Posterior vena cava (tissue), 2 donors: ENCODE data around the gene MAST2. TPM values are rescaled to one million over a fixed set of nuclear protein-coding genes. Genes with fewer than 3 reads are reported as not detected.

Experiments used
- DNase-seq: peaks from one replicate; pipeline ENCODE4 v3.0.0-alpha.2; 2020; ENCODE audit warnings: low spot score
- intact Hi-C, 2 donors: fragments of 100-400 bp; cut with DNase I; formaldehyde crosslinking; loops; one replicate each; pipeline versions ENCODE4 v1.14.1 to v1.14.2; 2022 to 2023
- total RNA-seq, 2 donors: library from RNA; stranded (reverse); fragmentation: NEBNext Ultra II Directional; extraction: Animal tissue kit (Norgen Biotek cat#: 25700); gene quantifications; one replicate each; pipeline ENCODE4 v1.2.1, GENCODE V29; 2021
- donor health status: DM: yes; HTN: yes; CAD: no.
- donor health status: DM: yes; HTN: yes; CAD: no.

Gene MAST2
- total RNA-seq, 2 donors from 2014 or later, result 35.4 to 44.9 TPM

DNA sequence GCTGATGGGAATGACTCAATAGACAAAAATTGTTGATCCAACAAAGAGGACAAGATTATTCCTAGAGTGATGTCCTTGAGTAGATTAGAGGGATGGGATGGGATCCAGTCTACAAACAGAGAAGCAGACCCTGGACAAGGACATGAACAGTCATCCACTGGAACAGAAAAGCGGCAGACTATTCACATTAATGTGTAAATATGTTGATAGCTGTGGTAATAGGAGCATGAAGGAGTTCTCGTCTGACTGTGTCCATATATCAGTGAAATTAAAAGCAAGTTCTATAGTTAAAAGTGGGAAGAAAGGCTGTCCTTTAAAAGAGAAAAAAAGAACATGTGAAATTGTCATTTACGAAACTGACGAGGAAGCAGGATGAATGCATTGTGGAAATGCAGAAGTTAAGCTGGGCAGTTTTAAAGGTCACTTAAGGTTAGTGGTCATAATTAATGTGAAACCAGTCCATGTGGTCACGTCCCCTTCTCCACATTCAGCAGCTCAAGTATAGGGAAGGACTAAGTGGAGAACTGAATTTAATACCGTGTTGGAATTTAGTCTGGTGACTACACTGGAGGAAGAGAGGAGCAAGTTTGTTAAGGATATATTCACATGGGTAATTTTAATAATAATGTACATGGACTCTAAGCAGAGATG, 266.9 kb downstream of the MAST2 start:
- intact Hi-C loops, result no loop called here

DNA sequence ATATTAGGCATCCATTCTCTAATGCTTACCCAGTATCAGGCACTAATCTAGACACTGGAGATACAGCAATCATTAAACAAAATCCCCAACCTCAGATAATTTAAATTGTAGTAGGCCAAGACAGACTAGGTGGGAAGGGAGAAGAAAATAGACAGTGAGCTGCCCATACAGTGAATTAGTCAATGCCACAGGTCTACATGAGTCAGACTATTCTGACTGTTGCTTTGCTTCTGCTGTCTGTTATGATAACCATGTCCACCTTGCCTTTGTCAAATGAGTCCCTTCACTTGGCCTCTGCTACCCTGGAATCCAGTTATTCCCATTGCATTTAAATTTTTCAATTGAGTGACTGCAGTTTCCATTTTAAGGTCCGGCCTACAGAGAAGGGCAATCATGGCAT, 269.6 kb downstream of the MAST2 start:
- intact Hi-C loops, result no loop called here
- no peak for DNase-seq

More for the DNA sequence above, 266.9 kb downstream of the MAST2 start:
- no peak for DNase-seq

DNA sequence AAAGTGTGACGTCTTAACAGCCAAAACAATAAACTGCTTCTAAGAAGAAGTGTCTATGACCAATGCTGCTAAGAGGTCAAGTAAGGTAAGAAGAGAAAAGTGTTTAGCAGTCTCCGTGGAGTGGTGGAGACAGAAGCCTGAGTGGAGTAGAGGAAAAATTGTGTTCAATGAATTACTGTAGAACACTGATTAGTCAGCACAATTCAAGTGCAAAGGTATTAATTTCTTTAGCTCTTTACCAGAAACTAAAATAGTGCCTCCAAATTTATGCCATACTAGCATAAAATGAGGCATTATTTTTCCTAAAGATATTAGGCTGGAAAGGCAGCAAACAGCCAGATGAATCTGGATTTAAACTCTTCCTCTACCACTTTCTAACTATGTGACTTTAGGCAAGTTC, 272.9 kb downstream of the MAST2 start:
- DNase-seq, result no peak
- intact Hi-C loops, result no loop called here

DNA sequence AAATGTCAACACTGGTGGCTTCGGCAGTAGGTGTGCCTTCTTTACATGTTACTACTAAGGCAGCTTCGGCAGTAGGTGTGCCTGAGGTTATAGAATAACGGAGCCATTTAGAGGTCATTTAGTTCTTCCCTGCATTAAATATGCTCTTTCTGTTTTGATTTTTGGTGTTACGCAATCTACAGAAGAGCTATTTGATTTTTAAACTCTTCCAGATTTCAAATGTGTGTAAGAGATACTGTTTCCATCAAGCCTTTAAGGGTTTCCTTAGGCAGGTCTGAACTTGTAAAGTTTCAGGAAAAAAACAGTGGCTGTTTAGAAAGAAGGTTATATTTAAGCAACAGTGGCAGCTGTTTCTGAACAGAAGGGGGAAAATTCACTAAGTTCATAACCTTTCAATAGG, 274.2 kb downstream of the MAST2 start:
- intact Hi-C loops, result no loop called here
- DNase-seq, result no peak

DNA sequence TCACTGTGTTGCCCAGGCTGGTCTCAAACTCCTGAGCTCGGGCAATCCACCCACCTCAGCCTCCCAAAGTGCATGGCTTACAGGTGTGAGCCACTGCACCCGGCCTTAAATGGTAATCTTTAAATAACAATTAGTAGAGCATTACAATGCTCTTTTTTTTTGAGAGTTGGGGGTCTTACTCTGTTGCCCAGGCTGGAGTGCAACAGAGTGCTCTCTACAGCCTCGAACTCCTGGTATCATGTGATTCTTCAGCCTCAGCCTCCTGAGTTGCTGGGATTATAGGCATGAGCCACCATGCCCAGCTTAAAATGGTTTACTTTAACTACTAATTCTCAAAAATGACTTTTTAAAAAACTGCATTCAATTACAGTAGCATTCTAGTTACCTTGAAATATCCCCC, 276.8 kb downstream of the MAST2 start:
- DNase-seq, result no peak
- intact Hi-C loops, result no loop called here

DNA sequence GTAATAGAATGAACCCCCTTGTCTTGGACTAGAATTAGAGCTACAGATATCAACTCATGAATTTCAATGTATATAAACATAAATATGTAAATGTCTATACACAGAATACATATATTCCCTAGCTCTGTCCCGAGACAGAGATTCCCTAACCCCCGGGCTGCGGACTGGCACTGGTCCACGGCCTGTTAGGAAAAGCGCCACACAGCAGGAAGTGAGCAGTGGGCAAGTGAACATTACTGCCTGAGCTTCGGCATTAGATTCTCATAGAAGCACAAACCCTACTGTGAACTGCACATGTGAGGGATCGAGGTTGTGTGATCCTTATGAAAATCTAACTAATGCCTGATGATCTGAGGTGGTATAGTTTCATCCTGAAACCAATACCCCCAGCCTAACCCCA, 277.8 kb downstream of the MAST2 start:
- intact Hi-C loops, result no loop called here

DNA sequence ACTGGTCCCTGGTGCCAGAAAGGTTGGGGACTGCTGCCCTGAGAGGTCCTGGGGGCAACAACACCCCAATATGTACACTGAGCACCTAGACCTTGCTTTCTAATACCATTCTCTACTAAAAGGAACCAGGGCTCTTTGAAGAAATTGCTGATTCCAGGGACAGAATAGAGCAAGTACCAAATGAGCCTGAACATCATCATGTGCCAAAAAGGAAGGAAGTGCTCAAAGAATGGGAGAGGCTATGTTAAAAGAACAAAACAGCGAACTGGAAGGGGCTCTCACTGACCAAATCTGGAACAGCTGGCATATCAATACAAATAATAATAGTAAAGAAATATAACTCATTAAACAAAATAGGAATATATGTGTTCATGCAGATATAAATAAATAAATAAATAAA, 278.2 kb downstream of the MAST2 start:
- intact Hi-C loops, result no loop called here
- DNase-seq, result no peak

More for the DNA sequence above, 277.8 kb downstream of the MAST2 start:
- DNase-seq, result no peak

DNA sequence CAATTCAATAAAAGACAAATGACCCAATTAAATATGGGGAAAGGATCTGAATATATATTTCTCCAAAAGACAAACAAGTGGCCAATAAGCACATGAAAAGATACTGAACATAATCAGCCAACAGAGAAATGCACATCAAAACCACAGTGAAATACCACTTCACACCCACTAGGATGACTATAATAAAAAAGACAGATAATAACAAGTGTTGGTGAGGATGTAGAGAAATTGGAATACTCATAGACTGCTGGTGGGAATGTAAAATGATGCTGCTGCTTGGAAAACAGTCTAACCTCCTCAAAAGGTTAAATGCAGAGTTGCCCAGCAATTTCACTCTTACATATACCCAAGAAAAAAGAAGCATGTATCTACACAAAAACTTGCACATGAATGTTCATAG, 280.2 kb downstream of the MAST2 start:
- intact Hi-C loops, result no loop called here
- DNase-seq, result no peak

DNA sequence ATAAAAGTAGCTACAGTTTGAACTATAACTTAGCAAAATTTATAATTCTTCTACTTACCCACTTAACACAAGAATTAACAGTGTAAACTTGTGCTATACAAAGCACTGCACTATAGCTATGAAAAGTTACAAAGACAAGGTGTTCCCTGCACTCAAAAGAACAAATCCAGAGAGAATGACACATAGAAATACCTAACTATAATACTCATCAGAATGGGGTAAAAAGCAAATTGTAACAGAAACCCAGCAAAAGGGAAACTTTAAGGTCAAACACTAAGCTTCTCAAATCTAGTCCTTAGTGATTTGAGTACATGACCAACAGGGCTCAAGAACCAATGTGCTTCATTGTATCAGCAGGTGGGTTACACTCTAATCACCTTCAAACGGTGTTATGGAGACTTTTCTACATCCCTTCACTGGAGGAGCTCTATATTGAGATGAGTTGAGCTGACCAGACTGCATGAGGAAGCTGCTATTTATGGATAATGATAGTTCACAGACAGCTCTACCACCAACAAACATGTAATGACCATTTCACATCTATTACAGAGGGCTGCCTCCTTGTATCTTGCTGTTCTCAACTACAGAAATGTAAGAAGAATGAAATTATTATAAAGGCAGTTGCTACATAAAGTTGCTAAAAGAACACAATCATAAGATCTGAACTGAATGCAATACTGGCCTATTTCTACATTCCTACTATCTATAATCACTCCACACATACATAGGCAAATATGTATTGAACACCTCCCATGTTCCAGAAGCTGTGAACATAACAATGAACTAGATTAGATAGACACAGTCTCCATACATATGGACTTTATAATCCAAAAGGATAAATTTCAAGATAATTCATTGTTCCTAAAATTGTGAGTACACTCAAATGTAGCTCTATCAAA, 281.4 kb downstream of the MAST2 start:
- DNase-seq, result no peak
- intact Hi-C loops, result no loop called here

Other genes starting within 250 kb of the MAST2 start
- gene NASP, start 219.6 kb upstream of the MAST2 start, total RNA-seq, result 10 to 100 TPM; 36.7 to 45.5 TPM
- 1 to 10 TPM; 1.5 to 2.3 TPM for gene CCDC17, start 179.6 kb upstream of the MAST2 start, total RNA-seq
- gene GPBP1L1, start 117.1 kb upstream of the MAST2 start, total RNA-seq, result 10 to 100 TPM; 75.9 to 83.4 TPM
- gene TMEM69, start 115.4 kb upstream of the MAST2 start, total RNA-seq, result 10 to 100 TPM; 10.5 to 12.6 TPM
- 10 to 100 TPM; 11.3 to 13.1 TPM for gene IPP, start 53.0 kb upstream of the MAST2 start, total RNA-seq